ENCODE results near the gene CAT. TPM values are rescaled to one million over a fixed set of nuclear protein-coding genes. Genes with fewer than 3 reads are reported as not detected.
"Not testable (repeated sequence)": the region's sequence is repeated elsewhere in the genome, so short reads cannot be mapped to it uniquely, and the experiment has no call there.

CAT gene
- total and polyA plus RNA-seq, 9 of the 15 experiments (the other 6 are each of a cell fraction or from before 2014, with no cell fraction given) = 86.7 to 183 (median 114) TPM

- H3K9me1 ChIP-seq (ENCODE audit: control insufficient read depth, insufficient read depth, low read length); H3K36me3 ChIP-seq (ENCODE audit: control insufficient read depth, insufficient read depth, low read length); H3K79me2 ChIP-seq (ENCODE audit: control insufficient read depth, insufficient read depth, low read length); DNase-seq (ENCODE audit: extremely low read depth in 1 of 4, low spot score in 3 of 4); H3K4me3 ChIP-seq; H3K9ac ChIP-seq (ENCODE audit: insufficient read depth in 1 of 2, low read depth in 2 of 2, low read length in 2 of 2); H2AFZ ChIP-seq (ENCODE audit: low read depth, low read length); in situ Hi-C loops (cut with MboI); CTCF ChIA-PET (ENCODE audit: low intra/inter-chr PET ratio); intact Hi-C loops (cut with micrococcal nuclease); H3K27me3 ChIP-seq (ENCODE audit: control insufficient read depth in 2 of 2, insufficient read depth in 2 of 2, low read length in 2 of 2); H3K27ac ChIP-seq (ENCODE audit: extremely low read depth, low read depth, low read length); ATAC-seq; H3K9me3 ChIP-seq (replicated peaks; ENCODE audit: control insufficient read depth, insufficient read depth, low read depth, low read length); H4K20me1 ChIP-seq (replicated peaks; ENCODE audit: control insufficient read depth, insufficient read depth, low read length); H3K4me2 ChIP-seq (ENCODE audit: insufficient read depth, low read length); BruUV-seq (replicated peaks); FAIRE-seq: not testable (repeated sequence)
- WGBS (ENCODE audit: insufficient coverage, low coverage, missing lambda C conversion rate) = 54% methylated on average over 2 of the region's 2 CpGs
- POLR2A ChIA-PET = interaction anchor here (1.1 to 1.5 kb wide), 2 partner anchors 9 to 21 kb away, joined by 3 to 4 read pairs; no protein-coding TSS in a partner anchor
- peaks cover 0 to 22% of the 10 kb centered on the region in 2 experiments; a peak in 3 of 5 replicates for H3K4me1 ChIP-seq (replicated peaks in 1 of 2; ENCODE audit: control insufficient read depth in 2 of 2, insufficient read depth in 2 of 2, low read length in 2 of 2)
Measured at GRCh38 chr11:34424826-34425225, 13.9 kb upstream of the CAT start.

GRCh38 chr11:34425360-34425759 lies 13.4 kb upstream of the CAT start:
- no peak overlapping the region for H3K27ac ChIP-seq (ENCODE audit: extremely low read depth, low read depth, low read length)
- no peak for DNase-seq (ENCODE audit: extremely low read depth in 1 of 4, low spot score in 3 of 4)
- no TSS peak for BruUV-seq (replicated peaks)
- POLR2A ChIA-PET = interaction anchor here (0.7 kb wide), 1 partner anchor 13 kb away, joined by 4 read pairs; no protein-coding TSS in a partner anchor
- H4K20me1 ChIP-seq (replicated peaks; ENCODE audit: control insufficient read depth, insufficient read depth, low read length) = no peaks in the 10 kb centered on the region
- no peaks in the 10 kb centered on the region for H3K79me2 ChIP-seq (ENCODE audit: control insufficient read depth, insufficient read depth, low read length)
- no peaks in the 10 kb centered on the region for H3K36me3 ChIP-seq (ENCODE audit: control insufficient read depth, insufficient read depth, low read length)
- CTCF ChIA-PET (ENCODE audit: low intra/inter-chr PET ratio) = interaction anchor here (0.5 kb wide), 1 partner anchor 345 kb away, joined by 4 read pairs; no protein-coding TSS in a partner anchor
- H2AFZ ChIP-seq (ENCODE audit: low read depth, low read length) = no peak overlapping the region
- intact Hi-C loops (cut with micrococcal nuclease) (no loop called here), in situ Hi-C loops (cut with MboI) (no loop called here)
- H3K9ac ChIP-seq (ENCODE audit: insufficient read depth in 1 of 2, low read depth in 2 of 2, low read length in 2 of 2) = no peak overlapping the region
- no peak overlapping the region for H3K4me2 ChIP-seq (ENCODE audit: insufficient read depth, low read length)
- no peak for ATAC-seq
- H3K27me3 ChIP-seq (ENCODE audit: control insufficient read depth in 2 of 2, insufficient read depth in 2 of 2, low read length in 2 of 2) = peaks cover 0 to 3% of the 10 kb centered on the region in 2 experiments; a peak in 1 of 5 replicates
- no peak overlapping the region for H3K4me3 ChIP-seq
- FAIRE-seq = no peak
- WGBS (ENCODE audit: insufficient coverage, low coverage, missing lambda C conversion rate) = 82% methylated on average over 1 of the region's 1 CpG
- peaks cover 0 to 22% of the 10 kb centered on the region in 2 experiments; a peak in 3 of 5 replicates for H3K4me1 ChIP-seq (replicated peaks in 1 of 2; ENCODE audit: control insufficient read depth in 2 of 2, insufficient read depth in 2 of 2, low read length in 2 of 2)
- no peak for TF ChIP-seq DEAF1 (CRISPR knock-in tag; IDR thresholded peaks at IDR 0.05)
- TF ChIP-seq RBM34 (IDR thresholded peaks at IDR 0.05; ENCODE audit: borderline replicate concordance, insufficient read depth, low read length) = no peak
- TF ChIP-seq SP2 (IDR thresholded peaks at IDR 0.05; ENCODE audit: extremely low read depth, low read depth, low read length, poor library complexity, severe bottlenecking) = no peak
- TF ChIP-seq MYNN (IDR thresholded peaks at IDR 0.05) = no peak
- TF ChIP-seq MYNN (CRISPR knock-in tag; IDR thresholded peaks at IDR 0.05) = no peak
- no peak for TF ChIP-seq GTF2A2 (tag; IDR thresholded peaks at IDR 0.05)
- no peak for TF ChIP-seq ZNF316 (IDR thresholded peaks at IDR 0.05)
- no peak for TF ChIP-seq ILK (tag; IDR thresholded peaks at IDR 0.05; ENCODE audit: borderline replicate concordance, low read depth)
- no peaks in the 10 kb centered on the region for H3K9me1 ChIP-seq (ENCODE audit: control insufficient read depth, insufficient read depth, low read length)
- no peaks in the 10 kb centered on the region for H3K9me3 ChIP-seq (replicated peaks; ENCODE audit: control insufficient read depth, insufficient read depth, low read depth, low read length)
